Measurements from ENCODE around the gene KLHDC7B.

The KLHDC7B gene

GRCh38 chr22:50595189-50595588 is 49.5 kb downstream of the KLHDC7B start:
- DNase-seq = no peak
- no peak overlapping the region for H3K4me3 Mint-ChIP-seq
- H3K9me3 Mint-ChIP-seq = no peaks in the 10 kb centered on the region
- no peaks in the 10 kb centered on the region for H3K36me3 Mint-ChIP-seq (ENCODE audit: low read depth)
- H3K4me1 Mint-ChIP-seq (ENCODE audit: low read depth) = peaks cover 6% of the 10 kb centered on the region
- peaks cover 14% of the 10 kb centered on the region for H3K27me3 Mint-ChIP-seq
- no peak overlapping the region for H3K27ac Mint-ChIP-seq

DNA sequence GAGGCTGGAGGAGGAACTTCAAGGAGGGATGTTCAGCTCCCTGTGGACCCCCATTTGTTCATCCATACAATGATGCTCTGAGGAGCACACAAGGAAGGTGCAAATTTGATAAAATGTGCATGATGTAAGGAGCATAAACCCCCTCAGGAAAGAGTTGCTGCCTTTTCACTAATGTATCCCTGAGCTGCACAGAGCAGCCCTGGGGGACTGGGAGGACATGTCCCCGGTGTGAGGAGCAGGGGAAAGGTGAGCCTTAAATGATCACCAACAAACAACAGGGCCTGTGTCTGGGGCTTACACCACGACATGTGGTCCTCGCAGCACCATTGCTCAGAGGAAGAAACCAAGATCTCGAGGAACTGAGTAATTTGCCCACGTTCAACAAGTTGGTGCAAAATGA is 51.4 kb downstream of the KLHDC7B start:
- peaks cover 9% of the 10 kb centered on the region for H3K4me1 Mint-ChIP-seq (ENCODE audit: low read depth)
- no peaks in the 10 kb centered on the region for H3K9me3 Mint-ChIP-seq
- no peaks in the 10 kb centered on the region for H3K36me3 Mint-ChIP-seq (ENCODE audit: low read depth)
- H3K27ac Mint-ChIP-seq = no peak overlapping the region
- H3K4me3 Mint-ChIP-seq = no peak overlapping the region
- peaks cover 24% of the 10 kb centered on the region for H3K27me3 Mint-ChIP-seq
- no peak for DNase-seq

DNA sequence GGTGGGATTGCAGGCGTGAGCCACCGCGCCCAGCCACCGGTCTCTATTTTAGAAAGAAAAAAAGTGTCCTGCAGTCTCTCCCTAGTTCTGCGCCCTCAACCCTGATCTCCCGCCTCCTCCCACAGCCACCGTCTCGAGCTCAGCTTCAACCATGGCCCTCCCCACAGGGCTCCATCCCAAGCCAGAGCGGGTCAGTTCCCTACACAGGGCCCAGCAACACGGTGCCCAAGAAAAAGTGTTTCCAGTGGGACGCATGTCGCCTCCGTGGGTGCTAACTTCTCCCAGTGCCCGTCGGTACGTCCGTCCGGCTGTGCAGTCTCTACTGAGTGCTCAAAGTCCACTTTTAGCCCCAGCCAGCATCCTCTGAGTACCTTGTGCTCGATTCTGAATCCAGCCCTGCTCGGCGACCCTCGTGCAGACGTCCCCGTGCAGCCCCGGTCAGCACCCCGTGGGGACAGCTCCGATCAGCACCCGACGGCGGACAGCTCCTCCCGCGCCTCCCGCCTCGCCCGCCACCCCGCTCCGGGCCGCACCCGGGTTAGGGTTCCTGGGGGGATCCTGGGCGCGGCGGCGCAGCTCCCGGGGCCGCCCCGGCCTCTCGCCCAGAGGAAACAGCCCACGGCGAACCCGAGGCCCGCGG is 54.2 kb downstream of the KLHDC7B start:
- Mint-ChIP-seq H3K4me1 (ENCODE audit: low read depth) (peaks cover 9% of the 10 kb centered on the region), H3K27me3 (peaks cover 39% of the 10 kb centered on the region)
- DNase-seq = peak; percentile 78

GRCh38 chr22:50600538-50600937 is 54.8 kb downstream of the KLHDC7B start, which contains the start of gene MAPK8IP2:
Gene MAPK8IP2 (plus strand): TSS chr22:50600793. CDS start chr22:50600819, 26 bp downstream.
- Mint-ChIP-seq H3K27ac (no peak within 1 kb of the TSS), H3K9me3 (no peaks in the 10 kb centered on the region), H3K4me3 (peak within 1 kb of the TSS; percentile 54), H3K36me3 (ENCODE audit: low read depth) (no peaks in the 10 kb centered on the region), H3K4me1 (ENCODE audit: low read depth) (peaks cover 9% of the 10 kb centered on the region), H3K27me3 (peaks cover 45% of the 10 kb centered on the region)
- DNase-seq = no peak

More for the DNA sequence above, 54.2 kb downstream of the KLHDC7B start:
- Mint-ChIP-seq H3K4me3 (peak overlapping the region; percentile 54), H3K27ac (no peak overlapping the region), H3K36me3 (ENCODE audit: low read depth) (no peaks in the 10 kb centered on the region), H3K9me3 (no peaks in the 10 kb centered on the region)
